WERI-Rb-1 (cell line): ENCODE measurements around the gene TESK2.

Experiments used
- DNase-seq: peaks from one replicate; pipeline ENCODE4 v3.0.0-alpha.2; 2020
- H3K27ac ChIP-seq: fragments of 250-450 bp; sonication (Bioruptor Pico); 2 replicates; pipeline ENCODE4 v1.5.1; 2020; ENCODE audit warnings: mild to moderate bottlenecking, moderate library complexity
- H3K27me3 ChIP-seq: fragments of 250-450 bp; sonication (Bioruptor Pico); 2 replicates; pipeline ENCODE4 v1.5.1; 2021; ENCODE audit warnings: mild to moderate bottlenecking, low read depth, moderate library complexity; ENCODE audit not compliant: insufficient read depth, severe bottlenecking
- H3K36me3 ChIP-seq: fragments of 250-450 bp; sonication (Bioruptor Pico); 2 replicates; pipeline ENCODE4 v1.5.1; 2020; ENCODE audit warnings: mild to moderate bottlenecking, moderate library complexity
- H3K4me3 ChIP-seq: 2 replicates; pipeline ENCODE4 v1.5.1; 2011; ENCODE audit warnings: low read depth, mild to moderate bottlenecking, control low read depth, low read length
- H3K9me3 ChIP-seq: fragments of 250-450 bp; sonication (Bioruptor Pico); 2 replicates; pipeline ENCODE4 v1.5.1; 2021; ENCODE audit warnings: mild to moderate bottlenecking, moderate library complexity; ENCODE audit not compliant: severe bottlenecking
- CTCF ChIP-seq: IDR thresholded peaks from 2 replicates; pipeline ENCODE4 v1.5.1; 2011; ENCODE audit warnings: low read depth, mild to moderate bottlenecking, control low read depth, inconsistent platforms, low read length

The TESK2 gene

GRCh38 chr1:45499415-45499769 lies 8.4 kb upstream of the TESK2 start:
- Histone ChIP-seq H3K36me3 (no peaks in the 10 kb centered on the region), H3K27me3 (no peaks in the 10 kb centered on the region), H3K9me3 (no peaks in the 10 kb centered on the region), H3K4me3 (peak overlapping the region; percentile 41), H3K27ac (no peak overlapping the region)
- DNase-seq, result no peak
- TF ChIP-seq CTCF, result no peak

- Histone ChIP-seq H3K9me3 (no peaks in the 10 kb centered on the region), H3K36me3 (no peaks in the 10 kb centered on the region), H3K27ac (no peak overlapping the region), H3K27me3 (no peaks in the 10 kb centered on the region), H3K4me3 (no peak overlapping the region)
- no peak for TF ChIP-seq CTCF
- no peak for DNase-seq
Observed at GRCh38 chr1:45498279-45498678, 7.3 kb upstream of the TESK2 start.

DNA sequence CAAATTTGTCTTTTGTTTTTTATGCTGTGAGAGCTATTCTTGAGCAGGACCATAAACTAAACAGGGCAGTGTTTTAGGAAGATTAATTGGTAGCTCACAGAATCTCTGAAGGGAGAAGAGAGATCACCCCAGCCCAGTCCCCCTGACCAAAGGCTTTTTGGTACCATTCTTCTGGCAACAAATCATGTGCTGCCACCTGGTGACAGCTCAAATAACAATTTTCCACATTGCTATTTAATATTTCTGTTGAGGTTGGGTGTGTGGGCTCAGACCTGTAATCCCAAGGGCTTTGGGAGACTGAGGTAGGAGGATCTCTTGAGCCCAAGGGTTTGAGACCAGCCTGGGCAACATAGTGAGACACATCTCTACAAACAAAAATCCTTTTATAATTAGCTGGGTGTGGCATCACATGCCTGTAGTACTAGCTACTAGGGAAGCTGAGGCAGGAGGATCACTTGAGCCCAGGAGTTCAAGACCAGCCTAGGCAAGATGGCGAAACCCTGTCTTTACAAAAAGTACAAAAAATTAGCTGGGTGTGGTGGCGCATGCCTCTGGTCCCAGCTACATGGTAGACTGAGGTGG lies 2.2 kb upstream of the TESK2 start:
- Histone ChIP-seq H3K36me3 (no peaks in the 10 kb centered on the region), H3K27ac (no peak overlapping the region), H3K4me3 (no peak overlapping the region), H3K9me3 (no peaks in the 10 kb centered on the region), H3K27me3 (no peaks in the 10 kb centered on the region)
- peak; percentile 63 for DNase-seq
- TF ChIP-seq CTCF, result peak; percentile 47; the same call in 1 of the 2 replicates

DNA sequence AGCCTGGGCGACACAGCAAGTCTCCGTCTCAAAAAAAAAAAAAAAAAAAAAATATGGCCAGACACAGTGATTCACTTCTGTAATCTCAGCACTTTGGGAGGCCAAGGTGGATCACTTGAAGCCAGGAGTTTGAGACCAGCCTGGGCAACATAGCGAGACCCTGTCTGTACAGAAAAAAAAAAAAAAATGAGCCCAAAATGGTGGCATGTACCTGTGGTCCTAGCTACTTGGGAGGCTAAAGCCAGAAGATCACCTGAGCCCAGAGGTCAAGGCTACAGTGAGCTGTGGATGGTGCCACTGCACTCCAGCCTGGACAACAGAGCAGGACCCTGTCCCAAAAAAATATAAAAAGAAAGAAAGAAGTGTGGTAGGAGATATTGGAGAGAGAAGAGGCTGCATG lies 1.7 kb upstream of the TESK2 start:
- DNase-seq, result no peak
- Histone ChIP-seq H3K9me3 (no peaks in the 10 kb centered on the region), H3K36me3 (no peaks in the 10 kb centered on the region), H3K27ac (no peak overlapping the region), H3K27me3 (no peaks in the 10 kb centered on the region), H3K4me3 (no peak overlapping the region)
- no peak for TF ChIP-seq CTCF

GRCh38 chr1:45491487-45492260 lies 711 bp upstream of the TESK2 start:
- Histone ChIP-seq H3K36me3 (no peaks in the 10 kb centered on the region), H3K9me3 (no peaks in the 10 kb centered on the region), H3K4me3 (no peak overlapping the region), H3K27me3 (no peaks in the 10 kb centered on the region), H3K27ac (no peak overlapping the region)
- TF ChIP-seq CTCF, result no peak
- DNase-seq, result no peak
